Measurements from ENCODE around the gene TNNI2.

The TNNI2 gene

DNA sequence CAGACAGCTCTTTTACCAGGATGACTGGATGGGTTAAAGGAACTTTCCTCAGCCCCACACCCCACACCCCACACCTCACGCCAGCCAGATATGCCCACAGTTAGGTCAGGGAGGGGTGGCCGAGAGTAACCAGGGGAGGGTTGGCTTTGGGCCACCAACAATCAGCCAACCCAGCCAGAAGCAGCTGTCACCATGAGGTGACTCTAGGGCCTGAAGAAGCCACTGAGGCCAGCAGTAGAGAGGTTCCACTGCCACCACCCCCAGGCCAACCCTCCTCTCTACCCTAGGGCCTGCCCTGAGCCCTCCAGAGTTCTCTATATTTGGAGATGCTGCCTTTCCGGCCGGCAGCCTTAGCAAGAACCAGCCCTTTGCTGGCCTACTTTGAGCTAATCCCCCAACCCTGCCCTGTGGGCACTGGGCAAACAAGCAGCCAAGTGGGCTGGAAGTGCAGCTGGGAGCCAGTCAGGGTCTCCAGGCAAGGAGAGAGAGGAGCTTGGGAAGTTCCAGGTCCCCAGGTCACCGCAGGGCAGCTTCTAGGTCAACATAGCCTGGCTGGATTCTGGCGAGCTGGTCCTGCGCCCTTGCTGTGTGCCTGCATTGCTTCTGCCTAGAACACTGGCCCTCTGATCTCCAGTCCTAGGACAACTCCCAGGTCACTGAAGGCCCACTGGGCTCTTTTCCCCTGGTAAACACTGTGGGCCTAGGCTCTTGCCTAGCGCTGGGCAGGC lies 16.0 kb upstream of the TNNI2 start:
- no peak for DNase-seq

DNA sequence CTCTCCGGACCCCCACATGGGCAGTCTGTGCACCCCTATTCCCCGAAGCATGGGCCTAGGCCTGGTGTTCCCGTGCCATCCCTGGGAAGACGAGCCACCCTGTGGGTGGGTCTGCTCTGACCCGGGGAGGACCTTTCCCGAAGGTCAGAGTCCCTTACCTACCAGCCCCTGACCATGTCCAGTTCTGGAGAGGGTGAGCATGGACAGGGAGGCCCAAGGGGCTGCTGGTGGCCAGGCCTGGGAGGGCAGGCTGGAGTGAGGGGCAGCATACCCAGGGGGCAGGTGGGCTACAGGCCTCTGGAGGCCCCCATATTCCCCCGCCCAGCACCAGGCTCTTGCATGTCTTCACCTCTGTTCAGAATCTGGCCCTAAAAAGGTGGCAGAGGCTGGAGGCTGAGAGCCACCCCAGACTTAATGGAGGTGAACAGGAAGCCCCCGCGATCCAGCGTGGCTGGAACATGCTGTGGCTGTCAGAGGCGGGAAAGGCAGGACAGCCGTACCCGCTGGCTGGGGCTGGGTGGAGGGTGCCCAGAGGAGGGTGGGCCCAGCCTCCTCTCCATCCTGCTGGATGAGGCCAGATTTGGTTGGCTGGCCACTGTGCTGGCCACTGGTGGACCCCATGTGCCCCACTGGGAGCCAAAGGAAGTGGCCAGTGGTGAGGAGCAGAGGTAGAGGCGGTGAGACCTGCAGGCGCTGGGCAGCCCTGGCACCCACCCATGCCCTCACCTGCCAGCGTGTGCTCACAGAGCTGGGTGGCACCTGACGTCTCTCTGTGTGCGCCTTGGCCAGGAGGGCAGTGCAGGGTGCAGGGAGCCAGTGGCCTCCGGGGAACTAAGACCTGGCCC lies 15.2 kb upstream of the TNNI2 start:
- DNase-seq: no peak

DNA sequence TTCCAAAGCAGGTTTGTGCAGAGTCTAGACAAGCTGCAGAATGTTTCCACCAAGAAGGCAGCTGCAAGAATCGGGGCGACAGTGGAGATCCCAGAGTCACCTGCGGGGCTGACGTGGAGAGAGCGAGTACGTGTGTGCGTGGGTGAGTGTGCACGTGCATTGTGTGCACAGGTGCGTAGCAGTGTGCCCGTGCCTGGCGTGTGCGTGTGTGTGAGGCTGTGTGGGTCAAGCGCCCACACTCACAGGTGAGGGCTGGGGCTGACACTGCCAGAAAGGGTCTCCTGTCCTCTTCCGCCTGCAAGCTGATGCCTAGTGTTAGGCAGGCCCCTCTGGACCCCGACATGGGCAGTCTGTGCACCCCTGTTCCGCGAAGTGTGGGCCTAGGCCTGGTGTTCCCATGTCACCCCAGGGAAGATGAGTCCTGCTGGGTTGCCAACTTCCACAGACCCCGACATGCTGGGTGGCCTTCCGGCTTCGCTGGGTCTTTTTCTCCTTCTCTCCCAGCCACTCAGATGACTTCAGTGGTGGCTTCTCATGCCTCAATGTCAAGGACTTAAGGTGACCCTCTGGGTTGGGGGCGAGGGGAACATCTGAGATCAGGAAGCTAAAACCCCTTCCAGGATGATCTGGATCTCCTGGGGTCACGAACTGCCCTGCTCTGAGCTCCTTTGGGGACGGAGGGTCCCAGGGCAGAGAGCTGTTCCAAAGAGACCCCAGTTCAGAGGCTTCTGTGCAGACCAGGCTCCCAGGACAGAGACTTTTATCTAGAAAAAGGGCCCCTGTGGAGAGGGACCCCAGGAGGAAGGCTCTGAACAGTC lies 14.4 kb upstream of the TNNI2 start:
- no peak for DNase-seq

DNA sequence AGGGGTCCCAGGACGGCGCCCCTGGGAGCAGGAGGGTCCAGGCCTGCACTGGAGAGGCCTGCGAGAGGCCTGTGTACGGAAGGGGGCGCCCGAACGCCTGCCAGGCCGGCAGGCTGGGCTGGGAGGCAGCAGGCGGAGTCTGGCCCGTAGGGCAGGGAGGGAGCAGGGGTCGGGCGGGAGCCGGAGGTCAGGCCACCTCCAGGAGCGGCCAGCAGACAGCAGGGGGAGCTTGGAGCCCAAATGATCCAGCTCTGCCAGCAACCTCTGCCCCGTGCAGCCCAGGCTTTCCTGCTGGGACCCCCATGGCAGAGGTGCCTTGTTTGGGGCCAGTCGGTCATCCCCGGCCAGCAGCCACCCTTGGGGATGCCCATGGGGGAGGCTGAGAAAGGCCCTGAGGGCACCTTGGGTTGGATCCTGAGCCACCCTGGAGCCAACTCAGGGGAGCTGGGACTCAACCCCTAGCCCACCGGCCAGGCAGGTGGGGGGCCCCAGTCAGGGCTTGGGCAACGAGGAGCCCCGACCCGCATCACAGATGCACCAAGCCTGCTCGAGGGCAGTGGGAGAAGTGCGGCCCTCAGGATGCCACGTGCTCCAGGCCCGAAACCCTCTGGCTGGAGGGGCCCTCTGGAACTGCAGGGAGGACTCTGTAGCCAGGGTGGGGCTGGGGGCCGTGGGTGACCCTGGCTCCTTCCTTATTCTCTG lies 13.6 kb upstream of the TNNI2 start:
- DNase-seq: no peak

DNA sequence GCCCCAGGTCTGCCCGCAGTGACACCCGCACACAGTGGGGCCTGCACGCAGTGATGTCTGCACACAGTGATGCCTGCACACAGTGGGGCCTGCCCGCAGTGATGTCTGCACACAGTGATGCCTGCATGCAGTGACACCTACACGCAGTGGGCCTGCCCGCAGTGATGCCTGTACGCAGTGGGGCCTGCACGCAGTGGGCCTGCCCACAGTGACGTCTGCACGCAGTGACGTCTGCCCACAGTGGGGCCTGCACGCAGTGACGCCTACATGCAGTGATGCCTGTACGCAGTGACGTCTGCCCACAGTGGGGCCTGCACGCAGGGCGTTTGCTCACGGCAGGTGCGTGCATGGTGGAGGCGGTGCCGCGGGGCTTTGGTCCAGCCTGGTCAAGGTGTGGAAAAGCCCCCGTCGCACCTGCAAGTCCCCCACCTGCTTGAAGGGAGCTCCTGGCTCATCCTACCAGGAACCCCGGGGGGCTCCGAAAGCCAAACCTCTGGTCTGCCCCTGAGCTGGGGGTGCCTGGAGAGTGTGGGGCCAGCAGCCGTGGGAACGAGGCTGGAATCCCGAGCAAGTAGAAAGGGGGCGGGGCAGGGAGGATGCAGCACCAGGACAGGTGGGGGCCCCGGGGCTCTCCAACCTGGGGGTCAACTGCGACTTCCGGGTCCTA lies 12.9 kb upstream of the TNNI2 start:
- DNase-seq: no peak

DNA sequence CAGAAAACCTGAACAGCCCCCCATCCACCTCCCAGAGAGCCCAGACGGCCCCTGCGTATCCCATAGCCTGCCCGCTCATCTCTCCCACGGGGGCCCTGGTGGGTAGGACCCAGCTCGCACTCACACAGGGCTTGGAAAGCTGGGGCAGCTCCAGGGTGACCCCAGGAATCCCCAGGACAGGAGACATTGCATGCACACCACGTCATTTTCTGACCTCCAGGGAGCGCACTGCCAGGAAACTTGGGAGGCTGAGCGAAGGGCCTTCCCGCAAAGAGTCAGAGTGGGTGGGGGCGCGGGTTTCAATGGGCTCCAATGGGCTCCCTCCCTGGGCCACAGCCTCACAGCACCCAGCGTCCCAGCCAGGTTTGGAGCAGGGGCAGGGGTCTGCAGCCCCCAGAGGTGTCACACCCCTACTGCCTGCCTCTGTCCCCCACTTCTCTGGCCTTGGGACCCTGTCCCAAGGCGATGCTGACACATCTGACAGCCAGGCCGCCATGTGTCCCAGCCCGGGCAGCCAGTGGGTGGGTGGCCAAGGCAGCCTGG lies 12.2 kb upstream of the TNNI2 start:
- no peak for DNase-seq

DNA sequence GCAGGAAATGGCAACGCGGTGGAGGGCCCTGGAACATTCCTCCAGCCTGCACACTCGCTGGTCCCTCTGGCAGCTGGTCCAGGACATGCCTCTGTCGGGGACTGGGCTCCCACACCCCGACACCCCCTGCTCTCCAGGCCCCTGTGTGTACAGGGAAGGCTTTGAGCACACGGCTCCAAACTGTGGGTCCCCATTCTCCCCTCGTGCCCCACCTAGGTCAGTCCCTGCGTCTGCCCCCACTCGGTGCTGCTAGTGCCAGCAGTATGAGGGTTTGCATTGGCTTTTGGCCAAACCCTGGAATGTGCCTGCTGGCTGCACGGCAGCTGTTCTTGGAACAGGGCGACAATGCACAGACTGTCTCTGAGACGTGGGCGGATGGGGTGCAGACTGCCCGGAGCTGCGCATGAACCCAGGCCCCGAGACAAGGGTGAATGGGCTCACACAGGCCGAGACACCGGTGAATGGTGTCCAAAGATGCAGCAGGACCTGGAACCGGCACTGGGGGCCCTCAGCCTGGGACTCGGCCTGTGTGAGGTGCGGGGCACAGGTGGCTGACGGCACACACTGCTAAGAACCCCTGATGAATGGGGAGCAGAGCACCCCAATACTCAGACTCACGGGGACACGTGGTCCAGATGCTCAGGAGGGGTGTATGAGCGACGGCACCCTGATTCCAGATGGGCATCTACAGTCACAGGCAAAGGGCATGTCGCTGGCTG lies 11.5 kb upstream of the TNNI2 start:
- no peak for DNase-seq

DNA sequence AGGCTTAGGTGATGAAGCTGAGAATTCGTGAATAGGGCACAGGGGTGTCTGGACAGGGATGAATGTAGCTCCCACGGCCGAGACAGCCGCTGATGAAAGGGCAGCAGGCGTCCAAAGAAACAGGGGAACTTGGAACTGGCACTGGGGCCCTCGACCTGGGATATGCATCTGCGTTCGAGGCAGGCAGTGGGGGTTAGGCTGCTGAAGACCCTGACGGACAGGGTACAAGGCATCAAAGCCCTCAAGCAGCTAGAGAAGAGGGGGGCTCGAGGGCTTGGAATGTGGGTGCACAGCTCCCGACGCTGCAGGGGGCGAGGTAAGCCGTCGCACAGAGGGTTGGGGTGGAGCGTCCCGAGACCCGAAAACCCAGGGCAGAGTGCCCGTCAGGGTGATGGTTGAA lies 10.8 kb upstream of the TNNI2 start:
- DNase-seq: no peak

DNA sequence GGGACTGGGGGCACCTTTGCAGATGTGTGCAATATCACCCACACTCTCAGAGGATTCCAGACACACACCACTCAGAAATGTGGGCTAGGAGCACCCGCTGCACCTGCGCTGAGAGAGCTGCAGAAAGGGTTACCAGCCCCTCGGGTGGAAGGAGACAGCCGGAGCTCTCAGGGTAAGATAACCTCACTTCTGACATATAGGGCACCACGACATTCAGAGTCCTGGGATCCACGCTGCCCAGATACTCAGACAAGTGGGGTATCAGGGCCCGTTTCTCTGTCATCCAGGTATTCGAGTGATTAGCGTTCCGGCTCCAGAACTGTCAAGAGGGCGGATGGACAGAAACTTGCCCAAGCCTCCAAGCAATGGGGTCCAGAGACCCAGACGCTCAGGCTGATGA lies 10.2 kb upstream of the TNNI2 start:
- DNase-seq: no peak

DNA sequence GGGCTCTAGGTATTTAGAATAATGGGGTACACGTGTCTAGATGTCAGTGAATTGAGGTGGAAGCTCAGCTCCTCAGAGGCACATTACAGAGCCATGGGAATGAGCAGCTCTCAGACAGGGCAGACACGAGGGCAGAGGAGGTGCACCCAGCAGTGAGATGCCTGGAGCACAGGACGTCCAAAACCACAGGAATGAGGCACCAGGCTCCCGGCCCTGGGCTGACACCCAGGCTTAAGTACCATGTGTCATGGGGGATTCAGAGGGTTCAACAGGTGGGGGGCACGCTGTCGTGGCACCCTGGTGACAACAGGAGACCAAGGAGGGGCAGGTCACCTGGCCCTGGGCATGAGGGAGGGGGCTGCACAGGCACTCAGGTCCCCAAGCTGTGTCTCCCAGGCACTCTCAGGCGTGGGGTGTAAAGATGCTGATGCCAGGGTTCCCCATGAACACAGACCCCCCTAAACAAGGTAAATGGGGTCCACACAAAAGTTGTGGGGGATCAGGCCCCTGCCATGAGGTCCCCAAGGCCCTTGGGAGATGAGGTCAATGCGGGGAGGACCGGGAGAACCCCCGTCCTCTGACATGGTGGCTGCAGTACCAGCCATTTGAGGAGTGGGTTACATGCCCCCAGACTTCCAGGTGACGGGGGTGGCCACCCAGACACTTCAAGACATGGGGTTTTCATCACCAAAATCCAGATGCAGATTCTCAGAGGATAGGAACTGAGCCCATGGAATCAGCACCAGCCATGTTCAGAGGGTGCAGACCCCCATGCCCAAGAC lies 9.6 kb upstream of the TNNI2 start:
- no peak for DNase-seq

DNA sequence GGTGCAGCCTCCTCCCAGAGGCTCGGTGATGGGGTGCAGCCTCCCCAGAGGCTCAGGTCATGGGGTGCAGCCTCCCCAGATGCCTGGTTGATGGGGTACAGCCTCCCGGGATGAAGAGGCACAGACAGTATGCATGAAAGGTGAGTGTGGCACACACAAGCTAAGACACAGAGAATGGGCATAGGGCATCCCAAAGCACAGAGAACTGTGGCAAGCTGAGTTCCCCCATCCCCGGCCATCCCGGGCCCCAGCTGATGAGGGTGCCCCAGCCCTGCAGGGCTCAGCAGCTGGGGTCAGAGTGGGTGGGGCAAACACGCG lies 8.8 kb upstream of the TNNI2 start:
- DNase-seq: no peak

DNA sequence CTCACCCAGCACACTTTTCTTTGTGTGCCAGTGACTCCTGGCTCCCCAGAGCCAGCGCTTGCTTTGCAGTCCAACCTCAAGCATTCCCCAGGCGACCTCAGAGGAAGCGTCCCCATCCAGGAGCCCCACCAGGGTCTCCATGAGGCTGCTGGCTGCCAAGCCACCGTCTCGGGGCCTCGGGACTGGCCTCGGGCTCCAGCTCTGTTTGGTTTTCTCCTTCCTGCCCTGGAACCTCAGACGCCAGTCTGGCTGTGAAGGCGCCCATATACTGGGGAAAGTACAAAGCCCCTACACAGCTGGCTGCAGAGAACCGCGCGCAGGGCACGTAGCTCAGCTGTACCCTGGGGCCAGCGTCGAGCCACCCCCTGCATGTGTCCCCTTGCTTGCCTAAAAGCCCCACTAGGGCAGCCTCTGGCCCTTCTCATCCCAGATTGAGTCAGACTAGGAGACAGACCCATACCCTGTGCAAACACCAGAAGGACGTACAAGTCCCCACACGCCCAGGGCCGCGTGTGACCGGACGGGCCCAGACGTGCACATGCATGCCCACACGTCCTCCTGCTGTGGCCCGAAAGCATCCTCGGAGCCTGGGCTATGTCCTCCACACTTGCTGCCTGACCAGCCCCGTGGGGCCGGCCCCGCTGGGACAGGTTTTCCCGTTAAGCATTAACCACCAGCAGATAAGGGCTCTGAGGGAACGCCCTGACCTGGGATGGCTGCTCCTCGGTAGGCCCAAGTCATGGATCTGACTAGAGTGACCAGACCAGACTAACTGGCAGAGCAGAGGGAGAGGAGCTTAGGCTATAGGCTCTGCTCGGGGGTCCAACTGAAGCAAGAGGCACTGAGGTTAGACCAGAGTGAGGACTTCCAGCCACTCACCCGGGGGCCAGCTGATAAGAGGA lies 8.2 kb upstream of the TNNI2 start:
- no peak for DNase-seq

DNA sequence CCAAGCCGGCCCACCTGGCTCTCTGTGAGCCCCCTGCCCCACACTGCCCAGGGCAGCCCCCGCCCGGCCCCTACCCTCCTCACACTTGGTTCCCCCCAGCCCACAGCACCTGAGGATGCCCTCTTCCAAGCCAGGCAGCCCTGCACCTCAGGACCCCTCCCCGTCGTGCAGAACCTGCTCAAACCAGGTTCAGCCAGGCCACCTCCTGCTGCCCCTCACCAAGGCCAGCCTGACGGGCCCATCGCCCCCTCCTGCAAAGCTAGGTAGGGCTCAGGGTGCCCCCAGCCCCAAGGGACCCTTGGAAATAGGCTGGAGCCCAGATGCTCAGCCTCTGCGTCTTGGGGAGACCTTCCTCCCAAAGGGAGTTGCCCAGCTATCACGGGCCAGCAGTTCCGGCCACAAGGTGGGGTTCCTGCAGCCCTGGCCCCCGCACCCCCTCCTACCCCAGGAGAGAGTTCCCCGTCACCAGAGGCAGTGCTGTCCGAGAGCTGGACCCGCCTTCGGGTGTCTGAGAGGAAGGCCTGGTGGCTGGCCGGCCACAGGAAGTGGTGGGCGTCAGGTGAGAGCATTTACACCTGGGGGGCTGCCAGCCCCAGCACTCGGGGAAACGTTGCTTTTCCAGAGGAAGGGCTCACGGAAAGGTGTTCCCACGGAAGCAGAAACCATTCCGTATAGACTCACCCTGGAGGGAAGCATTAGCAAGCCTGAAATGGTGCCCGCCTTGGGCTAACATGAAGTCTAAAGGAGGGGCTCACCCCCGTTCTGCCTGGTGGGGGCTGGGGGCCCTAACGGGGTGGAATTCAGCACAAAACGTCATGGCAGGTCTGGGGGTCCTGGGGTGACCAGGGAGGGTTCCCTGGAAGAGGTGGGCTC lies 7.2 kb upstream of the TNNI2 start:
- DNase-seq: no peak

DNA sequence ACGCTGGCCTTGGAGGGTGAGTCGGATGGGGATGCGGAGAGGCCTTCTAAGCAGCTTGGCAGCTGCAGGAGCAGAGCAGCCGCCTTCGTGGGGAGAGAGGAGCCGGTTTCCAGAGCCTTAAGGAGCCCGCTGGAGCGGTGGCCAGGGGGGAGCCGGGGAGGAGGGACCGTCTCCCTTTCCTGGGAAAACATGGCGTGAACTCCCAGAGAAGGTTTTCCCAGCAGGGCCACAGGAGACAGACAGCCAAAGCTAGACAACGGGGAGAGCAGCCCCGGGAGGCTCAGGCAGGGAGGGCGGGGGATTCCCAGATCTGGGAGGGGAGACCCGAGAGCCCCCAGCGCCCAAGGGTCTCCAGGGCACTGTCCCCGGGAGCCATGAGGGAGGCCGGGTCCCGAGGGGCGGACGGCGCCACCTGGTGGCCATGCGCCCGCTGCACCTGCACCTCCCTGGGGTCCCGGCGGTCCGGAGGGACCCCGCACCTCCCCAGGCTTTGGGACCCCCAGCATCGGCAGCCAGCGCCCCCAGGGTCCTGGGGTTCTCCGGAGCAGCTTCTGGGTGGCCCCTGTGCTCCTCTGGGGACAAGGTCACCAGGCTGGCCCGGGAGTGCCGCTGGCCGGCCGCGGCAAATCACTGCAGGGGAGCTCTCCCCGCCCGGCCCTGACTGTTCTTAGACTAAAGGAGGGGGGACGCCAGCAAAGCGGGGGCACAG lies 6.4 kb upstream of the TNNI2 start:
- DNase-seq: peak; percentile 80

DNA sequence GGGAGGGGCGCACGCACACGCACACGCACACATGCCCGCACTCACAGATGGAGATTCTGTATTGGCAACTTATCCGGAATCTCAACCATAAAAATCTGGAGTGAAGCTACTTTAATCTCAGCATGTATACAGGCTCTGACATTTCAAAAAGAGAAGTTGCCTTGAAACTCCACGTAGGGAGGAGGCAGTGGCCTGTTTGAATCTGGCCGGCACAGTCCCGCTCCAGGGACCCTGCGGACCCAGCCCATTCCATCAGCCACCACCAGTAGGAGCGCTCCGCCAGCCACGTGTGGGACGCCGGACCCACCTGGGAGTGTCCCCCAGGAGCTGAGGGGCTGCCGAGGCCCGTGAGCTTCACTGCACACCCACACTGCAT lies 5.9 kb upstream of the TNNI2 start:
- no peak for DNase-seq

DNA sequence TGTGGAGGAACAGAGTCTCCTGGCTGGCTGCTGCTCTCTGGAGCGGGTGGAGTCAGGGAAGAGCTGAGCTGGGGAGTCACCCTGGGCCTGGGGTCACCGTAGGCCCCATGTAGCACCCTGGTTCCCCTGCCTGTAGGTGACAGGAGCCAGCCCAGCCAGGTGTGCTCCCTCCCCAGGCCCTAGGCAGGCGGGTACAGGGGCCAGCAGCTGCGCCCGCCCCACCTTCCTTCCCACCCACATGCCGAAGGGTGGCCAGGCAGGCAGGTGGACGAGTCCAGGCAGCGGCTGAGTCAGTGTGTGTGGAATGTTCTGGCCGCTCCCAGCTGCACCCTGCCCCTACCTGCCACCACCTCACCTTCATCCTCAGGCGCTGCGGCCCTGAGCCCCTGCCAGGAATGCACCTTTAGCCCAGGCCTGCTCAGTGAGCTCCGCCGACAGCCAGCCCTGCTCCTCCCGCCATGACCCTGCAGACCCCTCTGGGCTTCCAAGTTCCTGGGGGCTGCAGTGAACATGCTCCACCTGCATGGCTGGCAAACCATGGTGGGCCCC lies 4.6 kb upstream of the TNNI2 start:
- DNase-seq: no peak

DNA sequence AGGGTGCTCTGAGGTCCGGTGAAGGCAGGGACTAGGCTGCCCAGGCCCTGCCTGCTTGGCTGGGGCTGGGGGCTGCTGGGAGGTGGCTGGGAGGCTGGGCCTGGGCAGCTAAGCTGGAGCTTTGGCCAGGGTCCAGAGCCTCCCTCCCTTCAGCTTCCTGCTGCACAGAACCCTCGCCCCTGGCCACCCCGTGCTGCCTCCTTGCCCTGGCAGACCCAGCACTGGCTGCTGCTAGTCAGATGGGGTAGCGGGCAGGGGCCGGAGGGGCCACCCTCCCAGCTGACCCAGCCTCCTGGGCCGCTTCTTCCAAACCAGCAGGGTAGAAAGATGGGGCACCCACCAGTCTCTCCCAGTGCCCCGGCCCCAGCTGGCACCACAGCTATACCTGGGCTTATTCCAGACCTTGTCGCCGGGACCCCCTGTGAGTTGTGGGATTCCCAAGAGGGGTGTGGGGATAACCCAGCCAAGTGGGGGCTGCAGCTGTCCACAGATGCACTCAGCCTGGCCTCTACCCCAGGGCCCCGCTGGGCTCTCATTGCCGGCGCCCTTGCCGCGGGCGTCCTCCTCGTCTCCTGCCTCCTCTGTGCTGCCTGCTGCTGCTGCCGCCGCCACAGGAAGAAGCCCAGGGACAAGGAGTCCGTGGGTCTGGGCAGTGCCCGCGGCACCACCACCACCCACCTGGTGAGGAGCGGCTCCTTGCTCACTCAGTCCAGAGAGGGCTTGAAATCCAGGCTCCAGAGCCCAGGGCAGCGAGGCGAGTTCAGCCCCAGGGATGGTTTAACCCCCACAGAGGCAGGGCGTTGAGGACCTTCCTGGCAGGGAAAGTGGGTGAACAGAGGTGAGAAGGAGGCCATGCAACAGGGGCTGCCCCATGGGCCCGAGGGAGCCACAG lies 3.8 kb upstream of the TNNI2 start, which contains the start of gene SYT8:
Gene SYT8, plus strand, starts transcription at position 212 of the 892 bp plus-strand sequence. Its CDS starts 116 bp downstream, at position 328.
- no peak for DNase-seq

All from activated T-cell treated with anti-CD3 and anti-CD28 coated beads, Interleukin-2, amount 50 U/mL, for 1 hour (primary cell).